Calu3 (cell line): ENCODE measurements around the gene DDX3X. TPM values are rescaled to one million over a fixed set of nuclear protein-coding genes. Genes with fewer than 3 reads are reported as not detected.
"Not testable (repeated sequence)": the region's sequence is repeated elsewhere in the genome, so short reads cannot be mapped to it uniquely, and the experiment has no call there.

Source experiments
- BruUV-seq: library from RNA; stranded (reverse); fragments of 400-500 nt; replicated peaks from 2 replicates; lab custom pipeline; 2021; lab: Mats Ljungman, UMichigan
- CTCF ChIA-PET: fragments of 300-600 bp; sonication (Branson Sonifier 250); formaldehyde crosslinking; loops from one replicate; lab custom pipeline; 2022; ENCODE audit warnings: antibody characterized with exemption; lab: Charles Lee
- DNase-seq: peaks from one replicate; pipeline ENCODE4 v3.0.0; 2022
- H3K27ac Mint-ChIP-seq: one replicate; pipeline ENCODE4 v1.8.0; 2022; ENCODE audit warnings: mixed read lengths; ENCODE audit not compliant: unreplicated experiment
- H3K27me3 Mint-ChIP-seq: one replicate; pipeline ENCODE4 v1.8.0; 2022; ENCODE audit warnings: mixed read lengths; ENCODE audit not compliant: unreplicated experiment
- H3K36me3 Mint-ChIP-seq: one replicate; pipeline ENCODE4 v1.8.0; 2022; ENCODE audit warnings: mild to moderate bottlenecking, moderate library complexity, mixed read lengths; ENCODE audit not compliant: insufficient read depth, unreplicated experiment
- H3K4me1 Mint-ChIP-seq: one replicate; pipeline ENCODE4 v1.8.0; 2022; ENCODE audit warnings: mild to moderate bottlenecking, low read depth, mixed read lengths; ENCODE audit not compliant: unreplicated experiment
- H3K4me3 Mint-ChIP-seq: one replicate; pipeline ENCODE4 v1.8.0; 2022; ENCODE audit warnings: mild to moderate bottlenecking, low read depth, moderate library complexity, mixed read lengths; ENCODE audit not compliant: unreplicated experiment
- H3K9me3 Mint-ChIP-seq: one replicate; pipeline ENCODE4 v1.8.0; 2022; ENCODE audit warnings: low read depth, mixed read lengths; ENCODE audit not compliant: unreplicated experiment
- CTCF ChIP-seq: fragments of 200-600 bp; IDR thresholded peaks from one replicate; pipeline ENCODE4 v1.8.0; 2022; ENCODE audit warnings: antibody characterized with exemption; ENCODE audit not compliant: unreplicated experiment
- intact Hi-C: fragments of 100-400 bp; cut with micrococcal nuclease; formaldehyde crosslinking; loops from one replicate; pipeline ENCODE4 v1.10.0; 2022; ENCODE audit not compliant: unreplicated experiment
- total RNA-seq: library from RNA; stranded (reverse); gene quantifications from 2 replicates; pipeline ENCODE4 v1.2.3, GENCODE V29; 2022

DDX3X gene
- total RNA-seq, 1 experiment from 2014 or later, result 308 TPM

DNA sequence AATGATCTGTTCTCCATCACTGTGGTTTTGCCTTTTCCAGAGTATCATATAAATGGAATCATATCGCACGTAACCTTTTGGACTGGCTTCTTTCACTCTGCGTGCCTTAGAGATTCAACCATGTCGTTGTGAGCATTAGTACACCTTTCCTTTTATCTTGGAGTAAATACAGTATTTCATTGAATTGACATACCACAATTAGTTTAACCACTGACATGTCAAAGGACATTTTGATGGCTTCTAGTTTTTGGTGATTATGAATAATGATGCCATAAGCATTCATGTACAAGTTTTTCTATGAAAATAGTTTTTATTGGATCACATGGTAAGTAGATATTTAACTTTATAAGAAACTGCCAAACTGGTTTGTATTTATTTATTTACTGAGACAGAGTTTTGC, 35.2 kb downstream of the DDX3X start:
- no peak for DNase-seq
- no TSS peak for BruUV-seq
- TF ChIP-seq CTCF, result no peak
- Mint-ChIP-seq H3K4me3 (no peak overlapping the region), H3K4me1 (no peaks in the 10 kb centered on the region), H3K27ac (no peak overlapping the region), H3K27me3 (no peaks in the 10 kb centered on the region), H3K9me3 (no peaks in the 10 kb centered on the region), H3K36me3 (no peaks in the 10 kb centered on the region)
- CTCF ChIA-PET, result no interaction called here
- intact Hi-C loops, result no loop called here

- BruUV-seq, H3K4me1 Mint-ChIP-seq, H3K27me3 Mint-ChIP-seq, intact Hi-C loops, H3K4me3 Mint-ChIP-seq, H3K9me3 Mint-ChIP-seq, DNase-seq, H3K36me3 Mint-ChIP-seq, CTCF ChIA-PET, H3K27ac Mint-ChIP-seq: not testable (repeated sequence)
These were observed 37.6 kb downstream of the DDX3X start for GRCh38 chrX:41371575-41371974.

DNA sequence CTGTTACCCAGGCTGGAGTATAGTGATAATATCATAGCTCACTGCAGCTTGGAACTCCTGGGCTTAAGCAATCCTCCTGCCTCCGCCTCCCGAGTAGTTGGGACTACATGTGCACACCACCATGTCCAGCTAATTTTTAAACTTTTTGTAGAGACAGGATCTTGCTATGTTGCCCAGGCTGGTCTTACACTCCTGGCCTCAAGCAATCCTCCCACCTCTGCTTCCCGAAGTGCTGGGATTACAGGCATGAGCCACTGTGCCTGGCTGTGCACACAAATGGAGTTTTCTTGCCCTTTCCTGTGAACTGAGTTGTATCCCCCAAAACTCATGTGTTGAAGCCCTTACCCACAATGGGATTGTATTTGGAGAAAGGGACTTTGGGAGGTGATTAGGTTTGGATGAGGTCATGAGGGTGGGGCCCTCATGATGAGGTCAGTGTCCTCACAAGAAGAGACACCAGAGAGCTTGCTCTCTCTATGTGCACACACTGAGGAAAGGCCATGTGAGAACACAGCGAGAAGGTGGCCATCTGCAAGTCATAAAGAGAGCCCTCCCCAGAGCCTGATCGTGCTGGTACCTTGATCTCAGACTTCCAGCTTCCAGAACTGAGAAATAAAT, 40.1 kb downstream of the DDX3X start:
- no TSS peak for BruUV-seq
- H3K9me3 Mint-ChIP-seq, result no peaks in the 10 kb centered on the region

DNA sequence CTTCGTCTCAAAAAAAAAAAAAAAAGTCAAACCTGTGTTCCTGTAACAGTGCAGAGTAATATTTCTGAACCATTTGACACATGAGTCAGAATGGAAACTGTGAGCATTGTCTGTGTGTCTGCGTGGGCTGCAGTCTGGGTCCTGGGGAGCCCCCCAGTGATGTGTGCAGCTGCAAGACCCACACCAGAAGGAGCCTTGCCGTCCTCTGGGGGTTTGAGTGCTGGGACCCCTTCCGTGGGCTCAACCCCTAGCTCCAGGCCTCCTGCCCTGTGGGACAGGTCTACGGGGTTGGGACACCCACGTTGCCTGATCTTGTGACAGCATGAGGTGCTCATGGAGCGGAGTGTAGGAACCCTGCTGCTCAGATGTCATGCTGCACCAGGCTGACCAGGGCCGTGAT, 43.7 kb downstream of the DDX3X start:
- no TSS peak for BruUV-seq
- no peaks in the 10 kb centered on the region for H3K4me1 Mint-ChIP-seq
- intact Hi-C loops, result no loop called here
- CTCF ChIA-PET, result interaction anchor here (0.7 kb wide), 1 partner anchor 24 kb away, joined by 5 read pairs; no protein-coding TSS in a partner anchor
- no peak overlapping the region for H3K4me3 Mint-ChIP-seq
- H3K27ac Mint-ChIP-seq, result no peak overlapping the region
- DNase-seq, result no peak
- no peak for TF ChIP-seq CTCF
- no peaks in the 10 kb centered on the region for H3K27me3 Mint-ChIP-seq
- H3K36me3 Mint-ChIP-seq, result no peaks in the 10 kb centered on the region
- H3K9me3 Mint-ChIP-seq, result no peaks in the 10 kb centered on the region

More for the DNA sequence above, 40.1 kb downstream of the DDX3X start:
- intact Hi-C loops, result no loop called here
- no peaks in the 10 kb centered on the region for H3K36me3 Mint-ChIP-seq
- no peak overlapping the region for H3K27ac Mint-ChIP-seq
- DNase-seq, result no peak
- no peaks in the 10 kb centered on the region for H3K27me3 Mint-ChIP-seq
- H3K4me3 Mint-ChIP-seq, result no peak overlapping the region
- TF ChIP-seq CTCF, result no peak
- CTCF ChIA-PET, result no interaction called here
- H3K4me1 Mint-ChIP-seq, result no peaks in the 10 kb centered on the region

- no peaks in the 10 kb centered on the region for H3K27me3 Mint-ChIP-seq
- intact Hi-C loops, result loop anchor here (10.0 kb wide), 1 partner anchor 47 kb away; the partner anchor contains the start of gene DDX3X
- peak; percentile 46 for DNase-seq
- H3K4me3 Mint-ChIP-seq, result no peak overlapping the region
- no peak for TF ChIP-seq CTCF
- peaks cover 13% of the 10 kb centered on the region for H3K36me3 Mint-ChIP-seq
- H3K27ac Mint-ChIP-seq, result peak overlapping the region; percentile 76
- peaks cover 19% of the 10 kb centered on the region for H3K4me1 Mint-ChIP-seq
- no TSS peak for BruUV-seq
- CTCF ChIA-PET, result interaction anchor here (0.5 to 0.9 kb wide), 2 partner anchors 32 to 96 kb away, joined by 3 read pairs; no protein-coding TSS in a partner anchor
- no peaks in the 10 kb centered on the region for H3K9me3 Mint-ChIP-seq
These were observed 47.7 kb downstream of the DDX3X start for GRCh38 chrX:41381685-41382084.
